NCI-H1417 treated with DMSO at 0.1 percent for 48 hours (cell line): Measurements from ENCODE around the gene GNMT.
"Not testable (repeated sequence)": the region's sequence is repeated elsewhere in the genome, so short reads cannot be mapped to it uniquely, and the experiment has no call there.

Experiments used
- DNase-seq: peaks from one replicate; lab custom pipeline; 2025; lab: John Stamatoyannopoulos, UW

GNMT gene

DNA sequence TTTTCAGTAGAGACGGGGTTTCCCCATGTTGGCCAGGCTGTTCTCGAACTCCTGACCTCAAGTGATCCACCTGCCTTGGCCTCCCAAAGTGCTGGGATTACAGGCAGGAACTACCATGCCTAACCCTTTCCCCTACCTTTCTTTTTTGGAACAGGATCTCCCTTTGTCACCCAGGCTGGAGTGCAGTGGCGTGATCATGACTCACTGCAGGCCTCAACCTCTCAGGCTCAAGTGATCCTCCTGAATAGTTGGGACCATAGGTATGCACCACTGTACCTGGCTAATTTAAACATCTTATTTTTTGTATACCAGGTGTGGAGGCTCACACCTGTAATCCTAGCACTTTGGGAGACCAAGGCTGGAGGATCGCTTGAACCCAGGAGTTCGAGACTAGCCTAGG is 19.2 kb upstream of the GNMT start:
- DNase-seq: not testable (repeated sequence)

- DNase-seq: no peak
These were observed 18.1 kb upstream of the GNMT start for GRCh38 chr6:42942444-42942843.

DNA sequence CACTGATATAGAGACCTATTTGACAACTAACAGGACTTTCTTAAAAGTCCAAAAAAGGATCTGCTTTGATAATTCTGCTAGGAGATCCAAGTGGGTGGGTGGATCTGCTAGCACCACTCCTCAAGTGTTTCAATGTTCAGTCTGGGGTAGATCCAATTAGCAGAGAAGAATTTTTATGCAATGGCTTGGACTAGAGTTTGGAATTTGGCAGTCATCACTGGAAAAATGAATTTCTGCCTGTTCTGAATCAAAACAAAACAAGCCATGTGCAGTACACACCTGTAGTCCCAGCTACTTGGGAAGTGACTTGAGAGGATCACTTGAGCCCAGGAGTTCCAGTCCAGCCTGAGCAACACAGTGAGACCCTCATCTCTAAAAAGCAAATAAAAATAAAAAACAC is 12.6 kb upstream of the GNMT start:
- DNase-seq: no peak

DNA sequence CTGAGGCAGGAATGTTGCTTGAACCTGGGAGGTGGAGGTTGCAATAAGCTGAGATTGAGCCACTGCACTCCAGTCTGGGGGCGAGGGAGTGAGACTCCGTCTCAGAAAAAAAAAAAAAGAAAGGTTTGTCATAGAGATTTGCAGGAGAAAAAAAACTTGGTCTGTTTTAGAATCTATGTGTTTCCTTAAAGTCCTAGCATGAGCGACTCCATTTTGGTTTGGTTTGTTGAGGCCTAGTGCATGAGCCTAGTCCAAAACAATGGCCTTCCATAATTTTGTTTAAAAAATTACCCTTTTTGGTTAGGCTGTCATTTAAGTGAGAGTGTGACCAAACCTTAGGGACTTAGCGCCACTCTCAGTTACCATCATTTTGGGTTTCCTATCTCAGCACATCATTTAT is 8.2 kb upstream of the GNMT start:
- no peak for DNase-seq

DNA sequence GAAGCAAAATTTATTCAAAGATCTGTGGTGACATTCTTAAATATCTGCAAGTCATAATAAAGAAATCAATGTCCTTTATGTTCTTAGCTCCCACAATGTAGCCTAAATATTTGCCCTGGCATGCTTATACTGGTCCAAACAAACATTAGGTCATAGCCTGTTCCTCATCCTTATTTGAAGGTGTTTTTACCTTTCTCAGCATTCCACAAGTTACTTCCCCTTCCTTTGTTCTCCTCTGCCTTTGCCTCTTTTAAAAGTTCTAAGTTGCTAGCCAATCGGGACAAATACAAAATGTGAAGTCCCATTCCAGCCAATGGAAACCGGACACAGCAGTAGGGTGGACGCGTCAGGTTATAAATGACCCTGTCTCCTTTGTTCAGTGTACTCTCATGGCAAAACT is 6.1 kb upstream of the GNMT start:
- DNase-seq: not testable (repeated sequence)

GRCh38 chr6:42958125-42958524 is 2.4 kb upstream of the GNMT start:
- DNase-seq: no peak

DNA sequence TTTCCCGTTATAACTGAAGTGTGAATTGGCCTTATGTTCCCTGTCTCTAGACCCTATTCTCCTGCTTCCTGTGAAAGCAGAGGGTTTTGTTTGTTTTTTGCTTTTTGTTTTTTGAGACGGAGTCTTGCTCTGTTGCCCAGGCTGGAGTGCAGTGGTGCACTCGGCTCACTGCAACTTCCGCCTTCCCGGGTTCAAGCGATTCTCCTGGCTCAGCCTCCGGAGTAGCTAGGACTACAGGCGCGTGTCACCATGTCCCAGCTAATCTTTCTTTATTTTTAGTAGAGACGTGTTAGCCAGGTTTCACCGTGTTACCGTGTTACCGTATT is 674 bp upstream of the GNMT start:
- no peak for DNase-seq

- no peak for DNase-seq
These were observed 491 bp downstream of the GNMT start for GRCh38 chr6:42961020-42961470.

DNA sequence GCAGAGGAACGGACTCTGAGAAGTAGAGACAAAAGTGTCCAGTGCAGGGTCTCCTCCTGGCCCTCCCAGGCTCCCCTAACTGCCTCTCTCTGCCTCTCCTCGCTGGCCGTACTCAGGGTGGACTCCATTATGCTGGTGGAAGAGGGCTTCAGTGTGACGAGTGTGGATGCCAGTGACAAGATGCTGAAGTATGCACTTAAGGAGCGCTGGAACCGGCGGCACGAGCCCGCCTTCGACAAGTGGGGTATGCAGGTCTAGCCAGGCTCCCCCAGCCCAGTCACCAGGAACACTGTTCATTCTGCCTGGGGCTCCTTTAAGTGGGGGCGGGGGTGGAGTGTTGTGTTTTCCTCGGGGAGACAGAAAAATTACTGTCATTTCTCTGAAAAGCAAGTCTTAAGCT is 1.5 kb downstream of the GNMT start:
- DNase-seq: no peak

- no peak for DNase-seq
These were observed 2.1 kb downstream of the GNMT start for GRCh38 chr6:42962502-42963178.

GRCh38 chr6:42963179-42963854 is 2.8 kb downstream of the GNMT start:
- DNase-seq: no peak

DNA sequence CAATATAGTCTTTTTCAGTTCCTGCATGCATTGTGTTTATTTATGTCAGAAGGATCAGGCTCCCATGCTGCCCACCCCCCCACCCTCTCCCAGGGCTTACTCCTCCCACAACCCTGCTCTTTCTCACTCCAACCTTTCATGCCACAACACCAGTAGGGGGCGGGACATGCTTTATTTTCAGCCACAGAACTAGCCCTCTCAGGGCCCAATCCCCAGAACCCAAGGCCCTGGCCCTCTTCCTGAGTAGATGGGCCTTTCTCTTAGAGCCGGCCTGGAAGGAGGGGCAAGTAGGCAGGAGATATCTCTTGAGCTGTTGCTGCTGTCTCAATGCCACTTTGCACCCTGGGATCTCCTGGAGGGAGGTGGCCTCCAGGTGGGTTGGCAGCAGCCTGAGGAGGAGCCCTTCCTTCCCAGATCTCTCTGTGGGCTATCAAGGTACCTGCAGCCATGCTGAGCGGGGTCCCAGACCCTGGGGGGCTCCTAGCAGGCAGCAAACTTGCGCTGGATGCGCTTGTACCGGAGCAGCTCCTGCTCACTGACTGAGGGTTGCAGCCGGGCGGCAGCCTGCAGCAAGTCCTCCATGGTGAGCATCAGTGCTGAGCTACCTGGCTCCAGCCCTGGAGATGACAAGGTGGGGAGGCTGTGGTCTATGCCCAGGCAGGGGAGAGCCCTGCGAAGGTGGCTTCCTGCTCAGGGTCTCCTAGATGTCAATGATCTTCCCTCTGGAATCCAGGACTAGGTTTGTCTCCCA is 3.5 kb downstream of the GNMT start:
- DNase-seq: no peak

DNA sequence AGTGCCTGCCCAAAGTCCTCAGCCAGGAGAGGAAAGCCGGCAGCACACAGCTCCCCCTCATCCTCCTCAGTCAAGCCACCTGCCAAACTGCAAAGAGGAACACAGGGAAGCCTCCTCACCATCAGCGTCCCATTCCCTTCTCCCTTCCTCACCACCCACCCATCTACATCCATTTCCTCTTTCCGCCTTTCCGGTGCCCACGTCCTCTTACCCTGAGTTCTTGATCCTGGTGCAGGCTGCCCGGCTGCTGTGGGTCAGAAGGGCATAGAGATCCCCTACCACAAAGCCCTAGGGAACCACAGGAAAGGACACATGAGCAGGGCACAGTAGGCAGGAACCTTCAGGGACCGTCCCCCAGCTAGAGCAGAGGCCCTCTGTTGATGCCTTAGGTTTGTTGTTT is 6.0 kb downstream of the GNMT start:
- no peak for DNase-seq

DNA sequence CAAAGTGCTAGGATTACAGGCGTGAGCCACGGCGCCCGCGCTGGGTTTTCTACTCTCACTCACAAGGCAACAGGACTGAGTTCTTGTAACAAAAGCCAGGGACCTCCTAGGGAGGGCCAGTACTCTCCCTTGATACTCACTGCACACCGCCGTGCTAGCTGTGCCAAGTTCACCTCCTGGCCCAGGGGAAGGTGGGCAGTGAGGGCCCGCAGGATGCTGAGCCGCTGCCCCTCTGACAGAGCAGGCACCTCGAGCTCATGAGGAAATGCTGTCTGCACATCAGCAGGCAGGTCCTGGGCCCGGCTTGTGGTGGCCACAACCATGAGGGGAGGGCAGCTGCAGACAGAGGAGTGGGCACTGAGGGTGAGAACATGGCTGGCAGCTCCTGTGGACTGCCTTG is 6.7 kb downstream of the GNMT start:
- DNase-seq: no peak

GRCh38 chr6:42968126-42968701 is 7.7 kb downstream of the GNMT start:
- DNase-seq: no peak

DNA sequence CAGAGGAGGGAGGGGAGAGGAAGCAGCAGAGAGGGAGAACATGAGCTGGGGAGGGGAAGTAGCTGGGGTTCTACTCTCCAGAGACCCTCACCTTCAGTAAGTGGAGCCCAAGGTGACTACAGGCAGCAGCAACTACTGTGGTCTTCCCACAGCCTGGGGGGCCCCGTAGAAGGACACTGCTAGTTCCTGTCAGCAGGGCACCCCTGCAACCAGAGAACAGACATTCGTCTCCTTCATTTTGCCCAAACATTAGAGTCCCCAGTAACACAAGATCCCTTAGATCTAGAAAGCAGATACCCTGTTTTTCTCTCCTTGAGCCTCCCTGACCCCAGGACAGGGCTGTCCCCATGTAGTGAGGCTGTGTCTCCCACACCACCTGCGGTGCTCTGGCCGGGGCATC is 8.2 kb downstream of the GNMT start:
- no peak for DNase-seq

GRCh38 chr6:42969431-42969830 is 8.9 kb downstream of the GNMT start:
- no peak for DNase-seq

DNA sequence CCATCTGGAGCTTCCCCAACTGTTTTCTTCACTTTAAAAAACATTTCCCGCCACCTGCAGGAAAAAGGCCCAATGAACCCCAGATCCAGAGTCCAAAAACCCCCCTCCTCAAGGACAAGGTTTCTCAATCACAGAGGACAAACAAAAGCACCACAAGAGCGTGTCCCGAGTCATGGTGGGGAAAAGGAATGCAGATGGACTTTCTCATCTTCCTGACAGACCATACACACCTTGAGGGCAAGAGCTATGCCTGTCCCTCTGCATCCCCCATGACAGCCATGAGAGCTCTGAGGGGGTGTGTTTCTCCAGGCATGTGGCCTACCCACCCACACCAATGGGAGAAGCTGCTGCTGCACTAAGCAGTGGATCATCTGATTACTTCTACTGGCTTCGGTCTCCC is 9.4 kb downstream of the GNMT start:
- no peak for DNase-seq

DNA sequence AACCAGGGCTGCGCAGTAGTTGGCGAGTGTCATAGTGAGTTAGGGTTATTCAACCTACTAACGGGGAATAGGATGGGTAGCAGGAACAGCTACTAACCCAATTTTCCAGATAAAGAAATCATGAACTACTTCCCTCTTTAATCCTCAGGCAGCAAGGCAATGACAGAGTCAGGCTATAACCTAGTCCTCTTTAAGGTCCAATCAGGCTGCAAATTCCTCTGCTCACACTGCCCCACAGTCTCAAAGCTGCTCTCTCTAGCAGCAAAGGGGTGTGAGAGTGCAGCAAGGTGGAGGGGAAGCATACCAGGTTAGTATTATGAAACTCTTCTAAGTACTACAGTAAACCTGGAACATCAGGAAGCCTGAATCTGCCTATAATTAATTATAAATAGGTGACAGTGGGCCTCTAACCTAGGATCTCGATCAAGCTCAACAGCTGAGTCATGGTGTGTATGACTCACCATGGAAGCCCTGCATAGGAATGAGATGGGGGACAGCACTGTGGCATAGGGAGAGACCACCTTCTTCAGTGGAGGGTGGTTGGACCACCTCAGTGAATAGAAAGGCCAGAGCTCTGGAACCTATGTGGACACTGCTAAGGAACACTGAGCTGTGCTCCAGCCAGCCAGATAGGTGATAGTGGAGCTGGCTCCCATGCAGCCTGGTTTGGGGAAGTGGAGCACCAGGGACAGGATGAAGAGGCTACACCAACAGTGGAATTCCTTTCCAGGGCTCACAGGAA is 10.5 kb downstream of the GNMT start:
- no peak for DNase-seq

DNA sequence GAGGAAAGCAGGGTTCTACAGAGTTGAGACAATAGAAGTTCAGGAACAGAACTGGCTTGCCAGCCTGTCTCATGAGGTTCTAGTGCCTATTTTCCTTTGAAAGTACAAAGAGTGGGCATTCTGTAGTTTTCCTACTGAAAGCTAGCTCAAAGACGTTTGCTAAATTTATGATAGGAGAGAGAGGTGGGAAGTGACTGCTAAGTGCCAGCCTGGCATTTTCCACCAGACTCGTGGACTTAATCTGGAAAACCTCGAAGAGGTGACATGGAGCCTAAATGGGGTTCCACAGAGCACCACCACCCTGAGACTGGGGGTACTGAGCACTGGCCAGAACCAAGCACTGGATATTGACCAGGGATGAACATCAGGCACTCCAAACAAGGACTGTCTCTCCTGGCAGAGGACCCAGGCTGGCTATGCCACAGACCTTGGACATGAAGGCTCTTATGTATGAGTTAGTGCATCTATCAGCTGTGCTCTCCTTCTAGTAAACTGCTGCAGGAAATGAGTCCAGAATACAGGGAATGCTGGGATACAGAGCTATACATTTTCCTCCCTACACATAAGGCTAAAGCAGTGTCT is 11.3 kb downstream of the GNMT start:
- no peak for DNase-seq

GRCh38 chr6:42973926-42974325 is 13.4 kb downstream of the GNMT start:
- DNase-seq: no peak

DNA sequence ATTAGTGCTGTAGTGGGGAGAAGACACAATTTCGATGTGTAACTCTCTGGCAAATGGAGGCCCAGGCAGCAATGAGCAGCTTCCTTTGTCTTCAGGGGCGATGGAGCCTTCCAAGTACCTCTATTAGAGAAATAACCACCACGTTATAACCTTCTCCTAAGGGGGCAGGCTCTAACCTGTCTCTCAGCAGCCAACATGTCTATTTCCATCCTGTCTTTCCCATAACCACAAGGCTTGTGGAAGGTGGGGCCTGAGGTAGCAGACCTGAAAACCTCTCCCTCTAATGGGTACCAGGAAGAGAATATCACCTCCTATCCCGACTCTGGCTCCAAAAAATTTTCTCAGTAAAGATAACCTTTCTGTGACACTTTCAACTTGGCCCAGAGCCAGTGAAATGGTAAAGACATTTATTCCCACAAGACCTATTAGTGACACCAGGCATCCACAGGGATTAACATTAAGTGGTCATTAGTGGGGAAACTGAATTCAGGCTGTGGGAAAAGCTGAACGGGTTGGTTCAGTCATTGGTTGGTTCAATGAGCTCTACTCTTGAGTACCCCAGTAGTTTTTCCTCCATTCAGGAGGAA is 14.5 kb downstream of the GNMT start:
- no peak for DNase-seq
